ENCODE measurements around the gene MACROD2. TPM values are rescaled to one million over a fixed set of nuclear protein-coding genes. Genes with fewer than 3 reads are reported as not detected.
A peak's percentile ranks its signal among the peaks of the same experiment; 100 is the strongest.

Gene MACROD2
- polyA plus RNA-seq, 1 donor (not counting 4 experiments of a cell fraction or from before 2014, with no cell fraction given): 0.71 TPM

DNA sequence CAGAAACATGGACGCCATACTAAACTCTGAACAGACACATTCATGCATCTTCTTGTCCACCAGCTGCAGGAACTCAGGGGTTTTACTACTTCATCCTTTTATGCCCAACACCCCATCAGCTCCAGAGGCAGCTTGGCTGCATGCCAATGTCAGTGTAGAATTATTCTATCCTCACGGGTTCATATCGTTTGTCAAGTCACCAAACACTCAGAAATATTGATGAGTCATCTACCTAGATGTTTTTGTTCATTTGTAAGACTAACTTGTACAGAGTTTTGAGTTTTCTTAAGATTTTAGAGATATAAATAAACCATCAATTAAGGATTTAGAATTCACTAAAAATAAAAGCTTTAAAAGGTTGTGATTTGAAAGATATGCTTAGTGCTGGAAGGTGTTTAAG is 932.8 kb downstream of the MACROD2 start:
- no peak overlapping the region for H2AFZ ChIP-seq (ENCODE audit: control insufficient read depth, low read length)
- no peak overlapping the region for H3K9ac ChIP-seq (ENCODE audit: control insufficient read depth, extremely low read depth, insufficient read depth, low read length)
- no peaks in the 10 kb centered on the region for H3K9me1 ChIP-seq (ENCODE audit: control insufficient read depth, extremely low read depth, insufficient read depth, low read length)
- TF ChIP-seq, protein P1, sequence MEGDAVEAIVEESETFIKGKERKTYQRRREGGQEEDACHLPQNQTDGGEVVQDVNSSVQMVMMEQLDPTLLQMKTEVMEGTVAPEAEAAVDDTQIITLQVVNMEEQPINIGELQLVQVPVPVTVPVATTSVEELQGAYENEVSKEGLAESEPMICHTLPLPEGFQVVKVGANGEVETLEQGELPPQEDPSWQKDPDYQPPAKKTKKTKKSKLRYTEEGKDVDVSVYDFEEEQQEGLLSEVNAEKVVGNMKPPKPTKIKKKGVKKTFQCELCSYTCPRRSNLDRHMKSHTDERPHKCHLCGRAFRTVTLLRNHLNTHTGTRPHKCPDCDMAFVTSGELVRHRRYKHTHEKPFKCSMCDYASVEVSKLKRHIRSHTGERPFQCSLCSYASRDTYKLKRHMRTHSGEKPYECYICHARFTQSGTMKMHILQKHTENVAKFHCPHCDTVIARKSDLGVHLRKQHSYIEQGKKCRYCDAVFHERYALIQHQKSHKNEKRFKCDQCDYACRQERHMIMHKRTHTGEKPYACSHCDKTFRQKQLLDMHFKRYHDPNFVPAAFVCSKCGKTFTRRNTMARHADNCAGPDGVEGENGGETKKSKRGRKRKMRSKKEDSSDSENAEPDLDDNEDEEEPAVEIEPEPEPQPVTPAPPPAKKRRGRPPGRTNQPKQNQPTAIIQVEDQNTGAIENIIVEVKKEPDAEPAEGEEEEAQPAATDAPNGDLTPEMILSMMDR (optimal IDR thresholded peaks at IDR 0.05 in 1 of 3, IDR thresholded peaks at IDR 0.05 in 1 of 3, conservative IDR thresholded peaks at IDR 0.05 in 1 of 3; ENCODE audit: extremely low read depth in 1 of 3, insufficient read depth in 2 of 3, low read length in 3 of 3): no peak
- TF ChIP-seq EZH2 (IDR thresholded peaks at IDR 0.05; ENCODE audit: low read length): no peak
- dilution Hi-C loops (cut with MboI; ENCODE audit: extremely low pct_ligation_motif_present, low sequenced_read_pairs): no loop called here
- FAIRE-seq (peak; percentile 34), DNase-seq (ENCODE audit: low read depth, low spot score) (peak; percentile 30)
- H3K27ac ChIP-seq (ENCODE audit: control insufficient read depth, insufficient read depth, low read length): no peak overlapping the region
- H3K4me2 ChIP-seq (ENCODE audit: control insufficient read depth, extremely low read depth, insufficient read depth, low read depth, low read length): no peak overlapping the region
- no peaks in the 10 kb centered on the region for H3K79me2 ChIP-seq (ENCODE audit: control insufficient read depth, insufficient read depth, low read length)
- H3K36me3 ChIP-seq (ENCODE audit: control insufficient read depth in 2 of 2, extremely low read depth in 1 of 2, insufficient read depth in 2 of 2, low read length in 2 of 2): no peaks in the 10 kb centered on the region
- H4K20me1 ChIP-seq (ENCODE audit: control insufficient read depth, extremely low read depth, insufficient read depth, low read length): no peaks in the 10 kb centered on the region
- H3K4me1 ChIP-seq (ENCODE audit: control insufficient read depth, extremely low read depth, insufficient read depth, low read length): peaks cover 10% of the 10 kb centered on the region
- H3K27me3 ChIP-seq (ENCODE audit: control insufficient read depth, extremely low read depth, insufficient read depth, low read length): no peaks in the 10 kb centered on the region
- no peaks in the 10 kb centered on the region for H3K9me3 ChIP-seq (ENCODE audit: control insufficient read depth, low read depth, low read length)
- no peak overlapping the region for H3K4me3 ChIP-seq (ENCODE audit: control insufficient read depth in 2 of 3, extremely low read depth in 1 of 3, insufficient read depth in 2 of 3, low read depth in 1 of 3, low read length in 3 of 3)

DNA sequence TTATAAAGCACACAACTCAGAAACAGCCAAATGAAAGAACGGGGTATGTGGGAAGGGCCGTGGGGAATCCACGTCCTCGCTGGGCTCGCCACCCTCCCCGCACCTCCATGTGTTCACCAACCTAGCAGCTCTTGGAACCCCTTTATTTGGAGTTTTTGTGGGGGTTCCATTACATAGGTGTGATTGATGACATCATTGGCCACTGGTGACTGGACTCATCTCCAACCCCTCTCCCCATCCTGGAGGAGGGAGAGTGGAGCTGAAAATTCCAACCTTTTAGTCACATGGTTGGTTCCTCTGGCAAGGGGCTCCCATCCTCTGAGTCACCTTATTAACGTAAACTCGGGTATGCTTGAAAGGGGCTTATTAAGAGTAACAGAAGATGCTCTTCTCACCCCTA is 934.1 kb downstream of the MACROD2 start:
- Histone ChIP-seq H3K27me3 (ENCODE audit: control insufficient read depth, extremely low read depth, insufficient read depth, low read length) (no peaks in the 10 kb centered on the region), H3K4me1 (ENCODE audit: control insufficient read depth, extremely low read depth, insufficient read depth, low read length) (peaks cover 10% of the 10 kb centered on the region), H3K9me3 (ENCODE audit: control insufficient read depth, low read depth, low read length) (no peaks in the 10 kb centered on the region), H3K79me2 (ENCODE audit: control insufficient read depth, insufficient read depth, low read length) (no peaks in the 10 kb centered on the region), H3K9ac (ENCODE audit: control insufficient read depth, extremely low read depth, insufficient read depth, low read length) (no peak overlapping the region), H3K36me3 (ENCODE audit: control insufficient read depth in 2 of 2, extremely low read depth in 1 of 2, insufficient read depth in 2 of 2, low read length in 2 of 2) (no peaks in the 10 kb centered on the region), H2AFZ (ENCODE audit: control insufficient read depth, low read length) (no peak overlapping the region), H4K20me1 (ENCODE audit: control insufficient read depth, extremely low read depth, insufficient read depth, low read length) (no peaks in the 10 kb centered on the region), H3K4me2 (ENCODE audit: control insufficient read depth, extremely low read depth, insufficient read depth, low read depth, low read length) (no peak overlapping the region), H3K4me3 (ENCODE audit: control insufficient read depth in 2 of 3, extremely low read depth in 1 of 3, insufficient read depth in 2 of 3, low read depth in 1 of 3, low read length in 3 of 3) (no peak overlapping the region), H3K27ac (ENCODE audit: control insufficient read depth, insufficient read depth, low read length) (no peak overlapping the region), H3K9me1 (ENCODE audit: control insufficient read depth, extremely low read depth, insufficient read depth, low read length) (no peaks in the 10 kb centered on the region)
- no peak for DNase-seq (ENCODE audit: low read depth, low spot score)
- no peak for TF ChIP-seq EZH2 (IDR thresholded peaks at IDR 0.05; ENCODE audit: low read length)
- TF ChIP-seq, protein P1 (optimal IDR thresholded peaks at IDR 0.05 in 1 of 3, IDR thresholded peaks at IDR 0.05 in 1 of 3, conservative IDR thresholded peaks at IDR 0.05 in 1 of 3; ENCODE audit: extremely low read depth in 1 of 3, insufficient read depth in 2 of 3, low read length in 3 of 3): no peak
- FAIRE-seq: no peak
- dilution Hi-C loops (cut with MboI; ENCODE audit: extremely low pct_ligation_motif_present, low sequenced_read_pairs): no loop called here
